ENCODE data around the gene NAALADL1. TPM values are rescaled to one million over a fixed set of nuclear protein-coding genes. Genes with fewer than 3 reads are reported as not detected.

NAALADL1 gene
- total RNA-seq, 1 donor from 2014 or later = 1.6 TPM

- Mint-ChIP-seq H3K27me3 (ENCODE audit: unreplicated experiment) (peaks cover 7% of the 10 kb centered on the region), H3K36me3 (ENCODE audit: unreplicated experiment) (no peaks in the 10 kb centered on the region), H3K4me3 (ENCODE audit: unreplicated experiment) (no peak overlapping the region), H3K4me1 (ENCODE audit: low read depth, unreplicated experiment) (peaks cover 3% of the 10 kb centered on the region), H3K9me3 (ENCODE audit: unreplicated experiment) (peaks cover 4% of the 10 kb centered on the region), H3K27ac (ENCODE audit: unreplicated experiment) (no peak overlapping the region)
- TF ChIP-seq CTCF (IDR thresholded peaks at IDR 0.05; ENCODE audit: partially characterized antibody, unreplicated experiment) = no peak
- DNase-seq = no peak
Measured at GRCh38 chr11:65043881-65044501, 14.4 kb downstream of the NAALADL1 start.

GRCh38 chr11:65042891-65043290 lies 15.5 kb downstream of the NAALADL1 start:
- H3K27ac Mint-ChIP-seq (ENCODE audit: unreplicated experiment) = no peak overlapping the region
- H3K36me3 Mint-ChIP-seq (ENCODE audit: unreplicated experiment) = no peaks in the 10 kb centered on the region
- peaks cover 8% of the 10 kb centered on the region for H3K27me3 Mint-ChIP-seq (ENCODE audit: unreplicated experiment)
- H3K9me3 Mint-ChIP-seq (ENCODE audit: unreplicated experiment) = peaks cover 4% of the 10 kb centered on the region
- DNase-seq = no peak
- TF ChIP-seq CTCF (IDR thresholded peaks at IDR 0.05; ENCODE audit: partially characterized antibody, unreplicated experiment) = no peak
- peaks cover 3% of the 10 kb centered on the region for H3K4me1 Mint-ChIP-seq (ENCODE audit: low read depth, unreplicated experiment)
- H3K4me3 Mint-ChIP-seq (ENCODE audit: unreplicated experiment) = peak overlapping the region; percentile 90

GRCh38 chr11:65040847-65041622 lies 17.3 kb downstream of the NAALADL1 start, which contains the start of gene SAC3D1:
TSS of gene SAC3D1 (plus strand) at chr11:65041210. CDS start at chr11:65041293, 83 bp downstream.
- peaks cover 4% of the 10 kb centered on the region for H3K9me3 Mint-ChIP-seq (ENCODE audit: unreplicated experiment)
- TF ChIP-seq CTCF (IDR thresholded peaks at IDR 0.05; ENCODE audit: partially characterized antibody, unreplicated experiment) = no peak
- peaks cover 3% of the 10 kb centered on the region for H3K27me3 Mint-ChIP-seq (ENCODE audit: unreplicated experiment)
- no peaks in the 10 kb centered on the region for H3K4me1 Mint-ChIP-seq (ENCODE audit: low read depth, unreplicated experiment)
- peak; percentile 88 for DNase-seq
- no peaks in the 10 kb centered on the region for H3K36me3 Mint-ChIP-seq (ENCODE audit: unreplicated experiment)
- H3K4me3 Mint-ChIP-seq (ENCODE audit: unreplicated experiment) = peak within 1 kb of the TSS; percentile 90
- H3K27ac Mint-ChIP-seq (ENCODE audit: unreplicated experiment) = peak within 1 kb of the TSS; percentile 90

- no peaks in the 10 kb centered on the region for H3K36me3 Mint-ChIP-seq (ENCODE audit: unreplicated experiment)
- DNase-seq = no peak
- H3K4me1 Mint-ChIP-seq (ENCODE audit: low read depth, unreplicated experiment) = no peaks in the 10 kb centered on the region
- H3K4me3 Mint-ChIP-seq (ENCODE audit: unreplicated experiment) = peak overlapping the region; percentile 88
- H3K9me3 Mint-ChIP-seq (ENCODE audit: unreplicated experiment) = peaks cover 4% of the 10 kb centered on the region
- no peak for TF ChIP-seq CTCF (IDR thresholded peaks at IDR 0.05; ENCODE audit: partially characterized antibody, unreplicated experiment)
- H3K27ac Mint-ChIP-seq (ENCODE audit: unreplicated experiment) = peak overlapping the region; percentile 90
- H3K27me3 Mint-ChIP-seq (ENCODE audit: unreplicated experiment) = peaks cover 3% of the 10 kb centered on the region
Measured at GRCh38 chr11:65040520-65040846, 17.9 kb downstream of the NAALADL1 start.

GRCh38 chr11:65036931-65037330 lies 21.4 kb downstream of the NAALADL1 start:
- Mint-ChIP-seq H3K9me3 (ENCODE audit: unreplicated experiment) (peaks cover 4% of the 10 kb centered on the region), H3K27ac (ENCODE audit: unreplicated experiment) (no peak overlapping the region), H3K36me3 (ENCODE audit: unreplicated experiment) (no peaks in the 10 kb centered on the region), H3K27me3 (ENCODE audit: unreplicated experiment) (peaks cover 7% of the 10 kb centered on the region), H3K4me1 (ENCODE audit: low read depth, unreplicated experiment) (no peaks in the 10 kb centered on the region), H3K4me3 (ENCODE audit: unreplicated experiment) (no peak overlapping the region)
- DNase-seq = no peak
- no peak for TF ChIP-seq CTCF (IDR thresholded peaks at IDR 0.05; ENCODE audit: partially characterized antibody, unreplicated experiment)
